ENCODE measurements around the gene THSD4.

THSD4 gene

DNA sequence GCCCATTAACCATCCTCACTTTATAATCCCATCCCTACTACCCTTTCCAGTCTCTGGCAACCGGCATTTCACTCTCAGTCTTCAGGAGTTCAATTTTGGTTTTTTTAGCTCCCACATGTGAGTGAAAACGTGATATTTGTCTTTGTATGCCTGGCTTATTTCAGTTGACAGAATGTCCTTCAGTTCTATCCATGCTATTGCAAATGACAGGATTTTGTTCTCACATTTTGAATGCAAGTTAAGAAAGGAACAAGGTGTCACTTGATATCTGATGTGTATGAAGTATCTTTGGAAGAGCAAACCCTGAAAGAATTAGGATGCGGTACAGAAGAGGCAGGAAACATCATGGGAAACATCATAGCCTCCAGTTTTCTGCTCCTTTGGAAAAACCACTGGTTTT lies 298.1 kb downstream of the THSD4 start:
- Histone ChIP-seq H4K20me1 (no peaks in the 10 kb centered on the region), H3K4me1 (peaks cover 14% of the 10 kb centered on the region), H3K4me3 (no peak overlapping the region), H3K9me3 (no peaks in the 10 kb centered on the region), H3K4me2 (no peak overlapping the region), H3K27me3 (no peaks in the 10 kb centered on the region), H3K36me3 (no peaks in the 10 kb centered on the region), H3K27ac (no peak overlapping the region), H3K9ac (no peak overlapping the region)
- TF ChIP-seq Cebpa-rat (IDR thresholded peaks at IDR 0.05) = no peak

GRCh38 chr15:71414853-71415252 lies 299.6 kb downstream of the THSD4 start:
- Histone ChIP-seq H3K4me3 (no peak overlapping the region), H3K9me3 (no peaks in the 10 kb centered on the region), H4K20me1 (no peaks in the 10 kb centered on the region), H3K27ac (no peak overlapping the region), H3K36me3 (no peaks in the 10 kb centered on the region), H3K4me2 (no peak overlapping the region), H3K4me1 (peaks cover 6% of the 10 kb centered on the region), H3K9ac (no peak overlapping the region), H3K27me3 (no peaks in the 10 kb centered on the region)
- no peak for TF ChIP-seq Cebpa-rat (IDR thresholded peaks at IDR 0.05)

- Histone ChIP-seq H3K9ac (no peak overlapping the region), H3K36me3 (no peaks in the 10 kb centered on the region), H4K20me1 (no peaks in the 10 kb centered on the region), H3K27me3 (no peaks in the 10 kb centered on the region), H3K9me3 (no peaks in the 10 kb centered on the region), H3K4me2 (no peak overlapping the region), H3K4me1 (no peaks in the 10 kb centered on the region), H3K4me3 (no peak overlapping the region), H3K27ac (no peak overlapping the region)
- TF ChIP-seq Cebpa-rat (IDR thresholded peaks at IDR 0.05) = no peak
Observed at GRCh38 chr15:71422530-71423259, 307.4 kb downstream of the THSD4 start.

- Histone ChIP-seq H4K20me1 (no peaks in the 10 kb centered on the region), H3K4me1 (peaks cover 11% of the 10 kb centered on the region), H3K4me3 (no peak overlapping the region), H3K36me3 (no peaks in the 10 kb centered on the region), H3K27ac (no peak overlapping the region), H3K27me3 (no peaks in the 10 kb centered on the region), H3K9ac (no peak overlapping the region), H3K4me2 (no peak overlapping the region), H3K9me3 (no peaks in the 10 kb centered on the region)
- no peak for TF ChIP-seq Cebpa-rat (IDR thresholded peaks at IDR 0.05)
Observed at GRCh38 chr15:71424765-71425164, 309.5 kb downstream of the THSD4 start.

DNA sequence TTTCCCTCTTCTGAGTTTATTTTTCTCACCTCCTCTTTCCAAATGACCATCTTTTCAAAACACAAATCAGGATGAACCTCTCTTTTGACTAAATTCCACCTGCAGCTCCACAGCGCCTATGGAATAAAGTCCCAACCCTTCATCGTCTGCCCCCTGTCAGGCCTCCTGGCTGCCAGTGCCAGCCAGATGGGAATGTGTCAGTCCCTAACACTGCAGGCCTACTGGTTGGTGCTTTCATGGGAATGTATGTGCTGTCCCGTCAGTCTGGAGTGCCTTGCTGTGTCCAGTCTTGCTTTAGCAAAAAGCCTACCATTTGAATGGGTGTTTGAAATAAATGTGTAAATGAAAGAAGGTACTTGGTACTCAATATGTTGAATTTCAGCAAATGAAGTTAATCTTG lies 310.1 kb downstream of the THSD4 start:
- Histone ChIP-seq H3K9ac (no peak overlapping the region), H3K4me3 (no peak overlapping the region), H3K27ac (no peak overlapping the region), H4K20me1 (no peaks in the 10 kb centered on the region), H3K9me3 (no peaks in the 10 kb centered on the region), H3K36me3 (no peaks in the 10 kb centered on the region), H3K27me3 (no peaks in the 10 kb centered on the region), H3K4me2 (no peak overlapping the region), H3K4me1 (peaks cover 11% of the 10 kb centered on the region)
- TF ChIP-seq Cebpa-rat (IDR thresholded peaks at IDR 0.05) = no peak

DNA sequence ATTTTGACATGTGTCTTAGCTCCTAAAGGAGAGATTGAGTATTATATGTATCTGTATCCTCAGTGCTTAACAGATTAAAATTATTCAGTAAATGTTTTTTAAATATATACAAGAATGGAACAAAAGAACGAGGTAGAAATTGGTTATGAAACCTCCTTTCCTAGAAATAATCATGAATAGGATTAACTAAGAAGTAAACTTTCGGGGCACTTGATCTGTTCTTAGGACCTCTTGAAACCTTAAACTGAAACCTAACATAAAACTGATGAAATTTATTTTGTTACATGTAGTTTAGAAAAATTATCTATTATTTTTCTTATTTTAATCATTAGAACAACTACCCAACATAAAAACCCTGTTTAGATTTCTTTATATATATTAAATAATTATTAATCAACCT lies 311.5 kb downstream of the THSD4 start:
- H3K36me3 ChIP-seq = no peaks in the 10 kb centered on the region
- H3K27ac ChIP-seq = no peak overlapping the region
- H3K27me3 ChIP-seq = no peaks in the 10 kb centered on the region
- no peak overlapping the region for H3K4me3 ChIP-seq
- H3K4me1 ChIP-seq = peaks cover 11% of the 10 kb centered on the region
- no peaks in the 10 kb centered on the region for H4K20me1 ChIP-seq
- no peak overlapping the region for H3K4me2 ChIP-seq
- no peak overlapping the region for H3K9ac ChIP-seq
- TF ChIP-seq Cebpa-rat (IDR thresholded peaks at IDR 0.05) = no peak
- H3K9me3 ChIP-seq = no peaks in the 10 kb centered on the region

DNA sequence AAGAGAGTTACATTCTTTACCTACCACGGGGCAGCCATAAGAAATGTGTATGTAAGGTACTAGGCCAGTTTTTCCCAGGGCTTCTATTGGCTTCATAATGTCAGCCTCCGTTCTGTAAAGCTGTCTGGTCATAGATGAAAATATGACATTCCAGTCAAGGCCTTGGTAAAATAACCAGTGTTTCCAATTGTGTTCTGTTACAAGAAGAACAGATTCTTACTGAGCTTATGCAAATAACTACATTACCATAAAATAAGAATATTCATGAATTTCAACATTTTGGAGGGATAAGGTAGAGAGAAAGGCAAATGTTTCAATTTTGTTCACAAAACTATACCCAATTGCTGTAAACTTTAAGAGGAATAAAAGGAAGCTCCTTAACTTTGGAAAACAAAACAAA lies 315.5 kb downstream of the THSD4 start:
- no peak for TF ChIP-seq Cebpa-rat (IDR thresholded peaks at IDR 0.05)
- no peak overlapping the region for H3K9ac ChIP-seq
- H3K27ac ChIP-seq = no peak overlapping the region
- H3K36me3 ChIP-seq = no peaks in the 10 kb centered on the region
- no peaks in the 10 kb centered on the region for H4K20me1 ChIP-seq
- H3K4me2 ChIP-seq = no peak overlapping the region
- no peaks in the 10 kb centered on the region for H3K27me3 ChIP-seq
- H3K4me3 ChIP-seq = no peak overlapping the region
- peaks cover 11% of the 10 kb centered on the region for H3K4me1 ChIP-seq
- no peaks in the 10 kb centered on the region for H3K9me3 ChIP-seq

DNA sequence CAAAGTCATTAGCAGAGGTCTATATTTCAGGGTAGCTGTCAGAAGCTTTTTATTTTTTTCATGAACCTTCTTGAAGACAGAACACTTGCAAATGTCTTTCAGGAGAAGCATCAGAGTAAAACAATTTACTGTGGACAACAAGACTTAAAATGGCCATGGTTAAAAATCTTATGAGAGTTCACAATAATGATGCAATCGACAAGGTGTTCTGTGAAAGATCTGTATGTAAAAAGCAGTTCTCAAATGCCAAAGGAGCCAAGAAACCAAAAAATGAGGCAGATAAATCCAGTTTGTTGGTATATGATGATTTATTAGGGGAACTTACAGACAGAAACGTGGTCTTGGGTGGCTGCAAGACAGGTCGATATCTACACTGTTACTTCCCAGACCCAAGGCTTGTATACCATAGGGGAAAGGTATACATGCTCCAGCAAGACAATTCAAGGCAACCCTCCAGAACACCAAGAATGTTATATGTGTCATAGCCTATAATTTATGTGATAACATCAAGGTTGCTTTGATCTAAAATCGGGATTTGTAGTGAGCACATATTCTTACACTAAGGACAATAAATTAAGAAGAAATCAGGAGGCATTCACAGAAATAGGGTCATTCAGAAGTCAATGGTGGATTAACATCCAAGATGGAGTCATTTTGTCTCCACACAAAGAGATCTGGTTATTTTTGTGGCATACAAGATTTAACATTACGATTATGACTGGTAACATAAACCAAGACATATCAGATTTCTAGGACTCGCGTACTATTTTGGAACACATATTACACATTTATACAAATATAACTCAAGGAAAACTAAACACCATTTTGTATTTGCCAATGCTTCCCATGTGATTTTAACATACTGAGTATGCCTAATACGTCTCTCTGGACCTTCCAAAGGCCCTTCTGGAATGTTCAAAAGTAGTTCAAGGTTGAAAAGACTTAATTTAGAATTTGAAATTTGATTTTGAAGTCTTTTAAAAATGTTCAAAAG lies 316.4 kb downstream of the THSD4 start:
- no peak for TF ChIP-seq Cebpa-rat (IDR thresholded peaks at IDR 0.05)
- peaks cover 11% of the 10 kb centered on the region for H3K4me1 ChIP-seq
- no peak overlapping the region for H3K4me3 ChIP-seq
- H3K9me3 ChIP-seq = no peaks in the 10 kb centered on the region
- H3K27ac ChIP-seq = no peak overlapping the region
- no peaks in the 10 kb centered on the region for H4K20me1 ChIP-seq
- H3K9ac ChIP-seq = no peak overlapping the region
- no peaks in the 10 kb centered on the region for H3K27me3 ChIP-seq
- H3K4me2 ChIP-seq = no peak overlapping the region
- no peaks in the 10 kb centered on the region for H3K36me3 ChIP-seq

DNA sequence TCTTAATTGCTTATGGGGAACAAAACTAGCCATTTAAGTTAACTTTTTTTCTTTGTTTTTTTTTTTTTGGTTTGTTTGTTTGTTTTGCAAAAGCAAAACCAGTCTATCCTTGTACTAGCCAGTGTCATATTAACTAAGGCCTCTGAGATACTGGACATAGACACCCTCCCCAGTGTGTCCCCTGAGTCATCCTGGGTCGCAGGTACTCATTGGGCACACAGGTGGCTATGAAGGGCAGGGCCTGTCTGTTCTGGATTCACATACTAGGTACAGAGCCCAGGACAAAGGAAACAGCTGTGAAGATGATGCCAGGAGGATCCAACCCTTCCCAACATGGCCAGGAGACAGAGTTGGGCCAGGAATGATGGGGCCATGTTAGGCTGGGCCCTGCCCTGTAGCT lies 318.1 kb downstream of the THSD4 start:
- no peaks in the 10 kb centered on the region for H3K27me3 ChIP-seq
- H3K36me3 ChIP-seq = no peaks in the 10 kb centered on the region
- no peak overlapping the region for H3K4me2 ChIP-seq
- peaks cover 6% of the 10 kb centered on the region for H3K4me1 ChIP-seq
- no peak overlapping the region for H3K27ac ChIP-seq
- no peaks in the 10 kb centered on the region for H4K20me1 ChIP-seq
- H3K4me3 ChIP-seq = no peak overlapping the region
- no peak overlapping the region for H3K9ac ChIP-seq
- no peaks in the 10 kb centered on the region for H3K9me3 ChIP-seq
- TF ChIP-seq Cebpa-rat (IDR thresholded peaks at IDR 0.05) = no peak

GRCh38 chr15:71434774-71435173 lies 319.5 kb downstream of the THSD4 start:
- H4K20me1 ChIP-seq = no peaks in the 10 kb centered on the region
- no peak overlapping the region for H3K4me2 ChIP-seq
- no peaks in the 10 kb centered on the region for H3K4me1 ChIP-seq
- no peak overlapping the region for H3K27ac ChIP-seq
- TF ChIP-seq Cebpa-rat (IDR thresholded peaks at IDR 0.05) = no peak
- no peaks in the 10 kb centered on the region for H3K9me3 ChIP-seq
- no peaks in the 10 kb centered on the region for H3K36me3 ChIP-seq
- no peaks in the 10 kb centered on the region for H3K27me3 ChIP-seq
- H3K9ac ChIP-seq = no peak overlapping the region
- no peak overlapping the region for H3K4me3 ChIP-seq

All from BLaER1 (cell line).